GM18517 (cell line): ENCODE data around the gene BEX5.
"Not testable (repeated sequence)": the region's sequence is repeated elsewhere in the genome, so short reads cannot be mapped to it uniquely, and the experiment has no call there.

ENCODE experiments used
- ATAC-seq: cut with Tn5 transposase; IDR thresholded peaks from one replicate; pipeline ENCODE4 v1.9.1; 2021; ENCODE audit warnings: mild to moderate bottlenecking, moderate library complexity; ENCODE audit not compliant: unreplicated experiment

BEX5 gene

DNA sequence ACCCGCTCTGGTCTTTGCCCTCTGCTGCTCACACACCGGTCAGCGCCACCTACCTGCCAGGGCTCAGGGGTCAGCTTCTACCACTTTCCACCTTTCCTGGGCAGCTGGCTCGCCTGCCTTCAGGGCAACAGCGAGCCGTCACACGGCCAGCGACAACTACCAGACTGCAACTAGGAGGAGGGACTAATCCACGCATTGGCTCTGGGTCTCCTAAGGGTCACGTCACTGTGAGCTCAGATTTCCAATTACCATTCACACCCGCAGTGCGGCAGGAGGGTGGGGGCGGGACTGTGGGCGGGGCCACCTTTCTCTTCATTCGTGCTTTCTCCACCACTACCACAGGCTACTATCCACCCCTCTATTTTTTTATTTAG is at the start of gene BEX5:
TSS of gene BEX5 (minus strand) at position 172 of the 374 bp plus-strand sequence. CDS start 1,712 bp downstream, outside the sequence.
- ATAC-seq: peak; percentile 91

DNA sequence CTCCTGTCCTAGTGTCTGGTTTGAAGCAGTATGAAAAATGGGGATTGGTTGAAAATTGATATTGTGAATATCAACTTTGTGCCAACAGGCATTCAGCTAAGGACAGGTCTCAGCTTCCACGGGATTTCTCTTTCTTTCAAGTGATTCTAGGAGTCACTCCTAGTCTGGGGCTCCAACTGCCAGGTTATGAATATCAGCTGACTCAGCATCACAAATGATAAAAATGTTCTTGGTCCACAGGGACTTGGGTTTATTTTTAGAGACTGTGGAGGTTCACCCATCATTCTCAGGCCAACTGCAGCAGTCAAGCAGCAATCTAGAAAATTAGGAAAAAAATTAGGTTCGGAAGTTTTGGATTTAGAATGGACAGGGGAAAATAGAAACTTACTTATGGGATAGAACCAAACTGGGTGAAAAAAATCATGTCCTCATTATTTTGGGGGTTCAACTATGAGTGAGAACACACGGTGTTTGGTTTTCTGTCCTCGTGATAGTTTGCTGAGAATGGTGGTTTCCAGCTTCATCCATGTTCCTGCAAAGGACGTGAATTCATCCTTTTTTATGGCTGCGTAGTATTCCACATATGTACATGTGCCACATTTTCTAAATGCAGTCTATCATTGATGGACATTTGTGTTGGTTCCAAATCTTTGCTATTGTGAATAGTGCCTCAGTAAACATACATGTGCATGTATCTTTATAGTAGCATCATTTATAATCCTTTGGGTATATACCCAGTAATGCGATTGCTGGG is 30.4 kb upstream of the BEX5 start:
- no peak for ATAC-seq

GRCh38 chrX:102154900-102155805 is 624 bp downstream of the BEX5 start:
- peak; percentile 37 for ATAC-seq

GRCh38 chrX:102154218-102154860 is 1.4 kb downstream of the BEX5 start:
- no peak for ATAC-seq

GRCh38 chrX:102142274-102142673 is 13.5 kb downstream of the BEX5 start, which contains the start of gene TCEAL6:
Gene TCEAL6, minus strand, starts transcription at chrX:102142481.
- not testable (repeated sequence) for ATAC-seq

DNA sequence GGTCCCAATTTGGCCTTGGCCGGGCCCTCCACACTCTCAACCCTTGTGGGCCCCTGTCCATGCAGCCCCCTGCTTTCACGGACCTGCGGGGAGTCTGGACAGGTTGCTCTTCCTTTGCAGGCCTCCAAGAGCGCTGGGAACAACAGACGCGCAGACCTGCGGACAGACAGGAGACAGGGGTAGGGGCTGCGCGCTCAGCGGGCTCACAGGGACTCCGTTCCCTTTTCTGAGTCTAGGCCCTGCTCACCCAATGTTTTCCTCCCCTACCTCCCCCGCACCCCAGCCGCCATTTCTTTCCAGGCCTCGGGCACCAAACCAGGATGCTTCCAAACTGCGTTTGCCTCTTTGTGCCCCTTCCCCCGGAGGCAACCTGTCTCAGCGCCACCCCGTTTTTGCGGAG is 14.1 kb downstream of the BEX5 start:
- not testable (repeated sequence) for ATAC-seq

DNA sequence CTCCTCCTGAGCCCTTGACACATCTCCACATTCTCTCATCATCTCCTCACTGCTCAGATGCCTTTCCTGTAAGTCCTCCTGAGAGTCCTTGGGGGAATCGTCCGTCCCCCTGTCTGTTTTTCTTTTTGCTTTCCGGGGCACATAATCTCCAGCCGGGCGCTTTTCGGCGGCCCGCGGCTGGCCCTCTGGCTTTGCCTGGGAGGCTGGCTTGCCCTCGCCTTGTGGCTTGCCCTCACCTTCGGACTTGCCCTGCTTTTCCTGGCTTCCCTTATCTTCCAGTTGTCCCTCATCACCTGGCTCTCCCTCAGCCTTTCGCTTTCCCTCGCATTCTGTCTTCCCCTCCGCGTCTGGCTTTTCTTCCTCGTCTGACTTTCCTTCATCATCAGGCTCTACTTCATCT is 14.9 kb downstream of the BEX5 start:
- not testable (repeated sequence) for ATAC-seq

DNA sequence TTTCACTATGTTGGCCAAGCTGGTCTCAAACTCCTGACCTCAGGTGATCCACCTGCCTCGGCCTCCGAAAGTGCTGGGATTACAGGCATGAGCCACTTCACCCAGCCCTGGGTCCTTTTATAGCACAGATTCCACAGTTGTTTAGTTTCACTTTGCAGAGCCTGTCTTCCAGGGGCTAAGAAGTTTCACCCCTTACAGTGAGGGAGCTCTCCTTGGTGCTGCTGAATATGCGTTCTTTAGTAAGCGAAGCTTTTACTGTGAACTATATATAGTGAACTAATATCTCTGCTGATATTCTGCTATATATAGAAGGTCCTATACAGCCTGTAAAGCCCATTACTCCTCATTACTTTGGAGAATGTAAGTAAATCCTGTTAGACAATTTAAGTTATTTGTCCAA is 17.7 kb downstream of the BEX5 start:
- no peak for ATAC-seq

GRCh38 chrX:102129473-102129872 is 26.3 kb downstream of the BEX5 start:
- ATAC-seq: no peak

DNA sequence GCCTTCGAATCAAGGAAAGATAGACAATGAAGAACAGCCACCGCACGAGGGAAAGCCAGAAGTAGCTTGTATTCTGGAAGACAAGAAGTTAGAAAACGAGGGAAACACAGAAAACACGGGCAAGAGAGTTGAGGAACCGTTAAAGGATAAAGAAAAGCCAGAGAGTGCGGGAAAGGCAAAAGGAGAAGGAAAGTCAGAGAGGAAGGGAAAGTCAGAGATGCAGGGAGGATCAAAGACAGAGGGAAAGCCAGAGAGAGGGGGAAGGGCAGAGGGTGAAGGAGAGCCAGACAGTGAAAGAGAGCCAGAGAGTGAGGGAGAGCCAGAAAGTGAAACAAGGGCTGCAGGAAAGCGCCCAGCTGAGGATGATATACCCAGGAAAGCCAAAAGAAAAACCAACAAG is 28.9 kb downstream of the BEX5 start:
- ATAC-seq: no peak

DNA sequence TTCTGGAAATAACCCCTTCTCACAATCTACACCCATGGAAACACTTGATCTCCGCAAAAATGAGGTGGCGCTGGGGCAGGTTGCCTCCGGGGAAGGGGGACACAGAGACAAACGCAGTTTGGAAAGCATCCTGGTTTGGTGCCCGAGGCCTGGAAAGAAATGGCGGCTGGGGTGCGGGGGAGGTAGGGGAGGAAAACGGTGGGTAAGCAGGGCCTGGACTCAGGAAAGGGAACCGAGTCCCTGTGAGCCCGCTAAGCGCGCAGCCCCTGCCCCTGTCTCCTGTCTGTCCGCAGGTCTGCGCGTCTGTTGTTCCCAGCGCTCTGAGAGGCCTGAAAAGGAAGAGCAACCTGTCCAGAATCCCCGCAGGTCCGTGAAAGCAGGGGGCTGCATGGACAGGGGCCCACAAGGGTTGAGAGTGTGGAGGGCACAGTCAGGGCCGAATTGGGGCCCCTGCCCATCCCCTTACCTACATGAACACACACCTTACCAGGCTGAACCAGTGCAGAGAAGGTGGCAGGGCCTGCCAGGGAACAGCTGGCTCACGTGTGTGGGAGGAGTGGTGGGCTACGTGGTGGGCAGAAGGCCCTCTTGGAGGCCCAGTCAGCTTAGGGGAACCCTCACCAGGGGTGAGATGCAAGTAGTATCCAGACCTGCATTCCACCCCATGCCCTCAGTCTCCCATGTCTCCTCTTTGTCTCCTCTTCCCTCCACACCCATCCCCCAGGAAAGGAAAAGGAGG is 29.5 kb downstream of the BEX5 start:
- ATAC-seq: not testable (repeated sequence)

DNA sequence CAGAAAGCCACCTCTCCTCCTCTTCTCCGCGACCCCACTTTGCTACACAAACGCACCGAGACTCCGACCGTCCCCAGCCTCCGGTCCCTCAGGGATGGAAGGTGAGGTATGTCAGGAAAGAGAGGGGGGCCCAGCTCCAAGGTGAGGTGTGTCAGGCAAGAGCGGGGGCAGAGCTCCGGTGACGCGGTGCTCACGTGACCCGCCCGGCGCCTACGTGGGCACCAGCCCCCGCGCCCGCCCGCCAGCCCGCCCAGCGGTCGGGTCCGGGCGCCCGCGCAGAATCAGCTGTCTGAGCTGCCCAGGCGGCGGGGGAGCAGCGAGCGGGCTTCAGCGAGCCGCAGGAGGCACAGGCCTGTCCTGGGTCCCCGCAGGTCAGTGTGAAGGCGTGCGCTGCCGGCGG is 30.3 kb downstream of the BEX5 start, which contains the start of gene TCEAL2:
TSS of gene TCEAL2 (plus strand) at position 244 of the 400 bp plus-strand sequence. CDS start 1,152 bp downstream, outside the sequence.
- not testable (repeated sequence) for ATAC-seq

DNA sequence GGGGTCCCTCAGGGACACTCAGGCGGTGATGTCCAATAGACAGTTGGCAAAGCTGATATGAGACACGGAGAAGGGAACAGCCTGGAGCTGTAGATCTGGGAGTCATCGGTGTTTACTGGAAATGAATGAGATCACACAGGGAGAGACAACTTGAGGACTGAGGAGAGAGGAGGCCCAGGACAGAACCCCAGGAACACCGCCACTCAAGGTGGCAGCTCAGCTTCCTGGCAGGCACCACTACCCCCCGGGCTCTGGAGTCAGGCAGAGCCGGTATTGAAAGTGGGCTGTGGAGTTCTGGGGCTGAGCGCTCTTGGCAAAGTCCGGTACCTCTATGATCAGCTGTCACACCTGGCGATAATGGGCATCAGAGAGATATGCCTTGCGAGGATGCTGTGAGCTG is 30.8 kb downstream of the BEX5 start:
- ATAC-seq: not testable (repeated sequence)

GRCh38 chrX:102115748-102116147 is 40.0 kb downstream of the BEX5 start:
- ATAC-seq: no peak

- no peak for ATAC-seq
Observed at GRCh38 chrX:102113367-102113766, 42.4 kb downstream of the BEX5 start.
